Spleen (tissue), 7 donors: ENCODE measurements around the gene FGF4.

Experiments
- POLR2A ChIP-seq, 3 donors: fragments of 450-650 bp; IDR thresholded peaks; one replicate each; pipeline ENCODE4 v1.5.1; 2017; ENCODE audit warnings: antibody characterized with exemption in 3 of 3, mild to moderate bottlenecking in 1 of 3
- POLR2AphosphoS5 ChIP-seq, 3 donors: sonication (generic); formaldehyde crosslinking; IDR thresholded peaks; one replicate each; pipeline ENCODE4 v1.5.1; 2017; ENCODE audit warnings: antibody characterized with exemption in 3 of 3
- TF ChIP-seq, protein P1 (sequence below), 11 experiments: fragments of 200-600 bp in 7 of 11; fragments of 450-650 bp in 4 of 11; sonication (generic) in 4 of 11; IDR thresholded peaks in 8 of 11; conservative IDR thresholded peaks in 3 of 11; 1 replicate in 7 of 11; 2 replicates in 4 of 11; pipeline versions ENCODE4 v1.4.0 to v1.8.0; 2016 to 2021; ENCODE audit warnings: antibody characterized with exemption in 11 of 11, inconsistent platforms in 4 of 11, mild to moderate bottlenecking in 1 of 11
- donor health status: DM: no; HTN: no; CAD: no; lungs with moderate emphysema.
- donor health status: DM: no; HTN: no; CAD: no.
- donor health status: DM: no; HTN: no; CAD: no.

DNA sequence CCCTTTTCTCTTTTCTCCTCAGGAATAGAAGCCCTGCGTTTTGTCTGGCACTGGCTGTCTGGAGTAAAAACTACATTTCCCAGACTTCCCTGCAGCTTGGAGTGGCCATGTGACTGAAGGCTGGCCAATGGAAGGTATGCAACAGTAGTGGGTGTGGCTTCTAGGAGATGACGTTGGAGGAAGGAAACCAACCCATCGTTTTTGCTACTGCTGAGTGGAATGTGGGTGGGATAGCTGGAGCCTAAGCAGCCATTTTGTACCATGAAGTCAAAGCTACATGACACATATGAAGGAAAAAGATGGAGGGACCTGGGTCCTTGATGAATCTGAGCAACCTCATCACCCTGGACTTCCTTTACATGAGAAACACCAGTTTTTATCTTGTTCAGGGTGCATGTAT lies 24.4 kb upstream of the FGF4 start:
- no peak for TF ChIP-seq POLR2AphosphoS5 (IDR thresholded peaks at IDR 0.05)
- TF ChIP-seq, protein P1, sequence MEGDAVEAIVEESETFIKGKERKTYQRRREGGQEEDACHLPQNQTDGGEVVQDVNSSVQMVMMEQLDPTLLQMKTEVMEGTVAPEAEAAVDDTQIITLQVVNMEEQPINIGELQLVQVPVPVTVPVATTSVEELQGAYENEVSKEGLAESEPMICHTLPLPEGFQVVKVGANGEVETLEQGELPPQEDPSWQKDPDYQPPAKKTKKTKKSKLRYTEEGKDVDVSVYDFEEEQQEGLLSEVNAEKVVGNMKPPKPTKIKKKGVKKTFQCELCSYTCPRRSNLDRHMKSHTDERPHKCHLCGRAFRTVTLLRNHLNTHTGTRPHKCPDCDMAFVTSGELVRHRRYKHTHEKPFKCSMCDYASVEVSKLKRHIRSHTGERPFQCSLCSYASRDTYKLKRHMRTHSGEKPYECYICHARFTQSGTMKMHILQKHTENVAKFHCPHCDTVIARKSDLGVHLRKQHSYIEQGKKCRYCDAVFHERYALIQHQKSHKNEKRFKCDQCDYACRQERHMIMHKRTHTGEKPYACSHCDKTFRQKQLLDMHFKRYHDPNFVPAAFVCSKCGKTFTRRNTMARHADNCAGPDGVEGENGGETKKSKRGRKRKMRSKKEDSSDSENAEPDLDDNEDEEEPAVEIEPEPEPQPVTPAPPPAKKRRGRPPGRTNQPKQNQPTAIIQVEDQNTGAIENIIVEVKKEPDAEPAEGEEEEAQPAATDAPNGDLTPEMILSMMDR (IDR thresholded peaks at IDR 0.05 in 8 of 11, conservative IDR thresholded peaks at IDR 0.05 in 3 of 11) = no peak
- no peak for TF ChIP-seq POLR2A (IDR thresholded peaks at IDR 0.05)
